A549 (cell line): ENCODE data around the gene RGS6. TPM values are rescaled to one million over a fixed set of nuclear protein-coding genes. Genes with fewer than 3 reads are reported as not detected.

Experiments
- ATAC-seq, 2 experiments: fragments of 200-7000 bp in 1 of 2; fragments of >200 bp in 1 of 2; cut with Nextera tagmentation in 1 of 2; cut with Tn5 transposase in 1 of 2; 3 replicates each; pipeline versions ENCODE4 v1.8.0 to v1.9.1; 2018 to 2020; ENCODE audit warnings: mild to moderate bottlenecking in 1 of 2, moderate library complexity in 1 of 2
- CTCF ChIA-PET: fragments of 300-600 bp; sonication (Branson Sonifier 250); formaldehyde crosslinking; extraction: SDS; loops from one replicate; lab custom pipeline; 2021; ENCODE audit warnings: antibody characterized with exemption, inconsistent platforms; lab: Yijun Ruan, JAX
- POLR2A ChIA-PET: fragments of 350-600 bp; formaldehyde crosslinking; extraction: SDS; loops from one replicate; lab custom pipeline; 2021; ENCODE audit warnings: antibody characterized with exemption, inconsistent platforms; lab: Yijun Ruan, JAX
- DNase-seq, 2 experiments: peaks; one replicate each; pipeline versions ENCODE4 v3.0.0 to v3.0.0-alpha.2; 2011 to 2016; ENCODE audit warnings: low read depth in 1 of 2, low spot score in 1 of 2
- FAIRE-seq: peaks from 2 replicates; lab custom pipeline; 2011; peaks lifted over from hg19 to GRCh38; lab: Jason Lieb, UNC
- H3K27ac ChIP-seq, 2 experiments: fragments of >200 bp; sonication (Bioruptor Twin); formaldehyde crosslinking; 3 replicates each; pipeline ENCODE4 v1.5.1; 2016 to 2017
- H3K4me1 ChIP-seq: fragments of >200 bp; sonication (Bioruptor Twin); formaldehyde crosslinking; 3 replicates; pipeline ENCODE4 v1.6.1; 2016
- H3K4me2 ChIP-seq: fragments of >200 bp; sonication (Bioruptor Twin); formaldehyde crosslinking; 3 replicates; pipeline ENCODE4 v1.6.1; 2016
- H3K4me3 ChIP-seq: fragments of >200 bp; sonication (Bioruptor Twin); formaldehyde crosslinking; 3 replicates; pipeline ENCODE4 v1.5.1; 2016
- H3K9me3 ChIP-seq: fragments of >200 bp; sonication (Bioruptor Twin); formaldehyde crosslinking; 3 replicates; pipeline ENCODE4 v1.6.1; 2016
- ATOH8 ChIP-seq: fragments of 250-450 bp; sonication (Bioruptor Pico); IDR thresholded peaks from 2 replicates; pipeline ENCODE4 v1.5.0; 2020; ENCODE audit warnings: low read depth, mild to moderate bottlenecking, moderate library complexity
- CEBPB ChIP-seq, 2 experiments: fragments of >200 bp in 1 of 2; sonication (Bioruptor Twin) in 1 of 2; formaldehyde crosslinking in 1 of 2; IDR thresholded peaks; 2 replicates each; pipeline ENCODE4 v1.6.1; 2012 to 2016
- CHD2 ChIP-seq: fragments of 150-350 bp; IDR thresholded peaks from 2 replicates; pipeline ENCODE4 v1.6.1; 2014; ENCODE audit warnings: low read length; ENCODE audit not compliant: partially characterized antibody
- CHD4 ChIP-seq: fragments of 200-600 bp; sonication (generic); IDR thresholded peaks from 2 replicates; pipeline ENCODE4 v1.6.1; 2016; ENCODE audit warnings: antibody characterized with exemption, mild to moderate bottlenecking, borderline replicate concordance
- CTCF ChIP-seq: fragments of >200 bp; sonication (Bioruptor Twin); formaldehyde crosslinking; IDR thresholded peaks from 3 replicates; pipeline ENCODE4 v1.5.1; 2016
- E2F6 ChIP-seq: IDR thresholded peaks from 2 replicates; pipeline ENCODE4 v1.6.1; 2012; ENCODE audit warnings: low read depth, borderline replicate concordance
- EHF ChIP-seq: fragments of 250-450 bp; sonication (Bioruptor Pico); IDR thresholded peaks from 2 replicates; pipeline ENCODE4 v1.5.0; 2020; ENCODE audit warnings: mild to moderate bottlenecking
- EP300 ChIP-seq, 2 experiments: fragments of >200 bp; sonication (Bioruptor Twin); formaldehyde crosslinking; IDR thresholded peaks; 2 replicates in 1 of 2; 3 replicates in 1 of 2; pipeline ENCODE4 v1.6.1; 2016 to 2017
- FOSB ChIP-seq: fragments of 250-450 bp; sonication (Bioruptor Pico); IDR thresholded peaks from 2 replicates; pipeline ENCODE4 v1.5.0; 2020; ENCODE audit warnings: mild to moderate bottlenecking, moderate library complexity
- FOSL2 ChIP-seq, 2 experiments: fragments of 450-650 bp in 1 of 2; fragments of >200 bp in 1 of 2; sonication (Bioruptor Twin) in 1 of 2; formaldehyde crosslinking; IDR thresholded peaks; 2 replicates each; pipeline versions ENCODE4 v1.5.0 to v1.6.1; 2016 to 2020; ENCODE audit warnings: mild to moderate bottlenecking in 1 of 2, moderate library complexity in 1 of 2
- FOXS1 ChIP-seq: fragments of 250-450 bp; sonication (Bioruptor Pico); IDR thresholded peaks from 2 replicates; pipeline ENCODE4 v1.5.0; 2020; ENCODE audit warnings: mild to moderate bottlenecking, moderate library complexity
- HDAC2 ChIP-seq: fragments of 200-600 bp; sonication (generic); IDR thresholded peaks from 2 replicates; pipeline ENCODE4 v1.6.1; 2016
- HOXB5 ChIP-seq: fragments of 250-450 bp; sonication (Bioruptor Pico); IDR thresholded peaks from 2 replicates; pipeline ENCODE4 v1.5.0; 2020; ENCODE audit warnings: mild to moderate bottlenecking, moderate library complexity
- KDM1A ChIP-seq: fragments of 200-600 bp; sonication (generic); IDR thresholded peaks from 2 replicates; pipeline ENCODE4 v1.6.1; 2016; ENCODE audit warnings: low read depth, mild to moderate bottlenecking
- MAZ ChIP-seq: fragments of 150-350 bp; IDR thresholded peaks from 2 replicates; pipeline ENCODE4 v1.6.1; 2014; ENCODE audit warnings: antibody characterized with exemption, low read depth, low read length, borderline replicate concordance
- MYC ChIP-seq: IDR thresholded peaks from 2 replicates; pipeline ENCODE4 v1.6.1; 2012; ENCODE audit warnings: mild to moderate bottlenecking, inconsistent platforms, low read length, improper control_type of control experiment, borderline replicate concordance
- NFE2L2 ChIP-seq: fragments of 150-350 bp; conservative IDR thresholded peaks from 2 replicates; pipeline ENCODE4 v1.6.1; 2014; ENCODE audit warnings: low read length
- NPAS2 ChIP-seq: fragments of 250-450 bp; sonication (Bioruptor Pico); IDR thresholded peaks from 2 replicates; pipeline ENCODE4 v1.8.0; 2022; ENCODE audit warnings: mild to moderate bottlenecking, moderate library complexity, borderline replicate concordance
- NR3C1 ChIP-seq: fragments of >200 bp; sonication (Bioruptor Twin); formaldehyde crosslinking; IDR thresholded peaks from 3 replicates; pipeline ENCODE4 v1.6.1; 2017
- POLR2A ChIP-seq: IDR thresholded peaks from 2 replicates; pipeline ENCODE4 v1.6.1; 2012; ENCODE audit warnings: mild to moderate bottlenecking, low read length
- RFX5 ChIP-seq: fragments of 450-650 bp; IDR thresholded peaks from 2 replicates; pipeline ENCODE4 v1.7.1; 2014; ENCODE audit warnings: antibody characterized with exemption, mild to moderate bottlenecking, moderate library complexity
- SREBF2 ChIP-seq: fragments of 450-650 bp; IDR thresholded peaks from 2 replicates; pipeline ENCODE4 v1.6.1; 2014; ENCODE audit warnings: mild to moderate bottlenecking, moderate library complexity
- TFCP2L1 ChIP-seq: fragments of 250-450 bp; sonication (Bioruptor Pico); IDR thresholded peaks from 2 replicates; pipeline ENCODE4 v1.5.0; 2021; ENCODE audit warnings: mild to moderate bottlenecking
- TP53 ChIP-seq: fragments of 250-450 bp; sonication (Bioruptor Pico); IDR thresholded peaks from 2 replicates; pipeline ENCODE4 v1.5.0; 2021; ENCODE audit warnings: mild to moderate bottlenecking, moderate library complexity
- ZC3H11A ChIP-seq: fragments of 450-650 bp; IDR thresholded peaks from 2 replicates; pipeline ENCODE4 v1.6.1; 2014; ENCODE audit warnings: antibody characterized with exemption, mild to moderate bottlenecking
- ZFP36 ChIP-seq: fragments of 450-650 bp; IDR thresholded peaks from 2 replicates; pipeline ENCODE4 v1.6.1; 2014; ENCODE audit warnings: borderline replicate concordance; ENCODE audit not compliant: partially characterized antibody
- WGBS: methylation state at CpG from one replicate; pipeline ENCODE4 v1.1.6; 2017; ENCODE audit errors: missing lambda C conversion rate; 5-methylcytosine and 5-hydroxymethylcytosine counted together
- polyA plus RNA-seq, 4 experiments: library from polyadenylated mRNA; depleted of rRNA in 3 of 4; stranded (reverse); fragments of >200 nt; fragmentation: RNase III in 1 of 4; extraction: RNeasy Plus Mini Kit Qiagen cat#74134 plus additional on column Dnase treatment in 1 of 4; gene quantifications; 2 replicates in 3 of 4; 3 replicates in 1 of 4; pipeline ENCODE4 v1.2.3, GENCODE V29; 2011 to 2017
- TF ChIP-seq, protein P1 (sequence below): fragments of 150-350 bp; IDR thresholded peaks from 2 replicates; pipeline ENCODE4 v1.6.1; 2014; ENCODE audit warnings: low read depth, mild to moderate bottlenecking, low read length
- TF ChIP-seq, protein P2 (sequence below): IDR thresholded peaks from 2 replicates; pipeline ENCODE4 v1.6.1; 2012
- TF ChIP-seq, protein P3 (sequence below): IDR thresholded peaks from 2 replicates; pipeline ENCODE4 v1.6.1; 2012

The RGS6 gene
- polyA plus RNA-seq, 2 of the 4 experiments (the other 2 are of a cell fraction) = not detected

DNA sequence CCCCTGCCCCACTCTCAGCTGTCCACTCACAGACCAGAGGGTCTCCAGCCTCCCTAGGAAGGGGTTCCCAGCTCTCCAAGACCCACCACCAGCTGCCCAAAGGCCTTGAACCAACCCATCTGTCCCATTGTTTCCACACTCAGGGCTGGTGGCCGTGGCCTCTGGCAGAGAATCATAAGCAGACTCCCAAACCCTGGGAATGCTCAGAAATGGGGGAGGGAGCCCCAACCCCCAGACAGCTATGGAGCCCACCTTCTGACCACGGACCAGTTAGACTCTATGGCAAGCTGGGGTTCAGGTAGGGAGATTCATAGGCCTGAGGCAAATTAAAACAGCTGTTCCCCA is 681.7 kb downstream of the RGS6 start:
- no peaks in the 10 kb centered on the region for H3K9me3 ChIP-seq
- FAIRE-seq = no peak
- no peak for TF ChIP-seq MYC
- TF ChIP-seq, protein P1, sequence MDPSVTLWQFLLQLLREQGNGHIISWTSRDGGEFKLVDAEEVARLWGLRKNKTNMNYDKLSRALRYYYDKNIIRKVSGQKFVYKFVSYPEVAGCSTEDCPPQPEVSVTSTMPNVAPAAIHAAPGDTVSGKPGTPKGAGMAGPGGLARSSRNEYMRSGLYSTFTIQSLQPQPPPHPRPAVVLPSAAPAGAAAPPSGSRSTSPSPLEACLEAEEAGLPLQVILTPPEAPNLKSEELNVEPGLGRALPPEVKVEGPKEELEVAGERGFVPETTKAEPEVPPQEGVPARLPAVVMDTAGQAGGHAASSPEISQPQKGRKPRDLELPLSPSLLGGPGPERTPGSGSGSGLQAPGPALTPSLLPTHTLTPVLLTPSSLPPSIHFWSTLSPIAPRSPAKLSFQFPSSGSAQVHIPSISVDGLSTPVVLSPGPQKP = no peak
- no peak for TF ChIP-seq NPAS2 (CRISPR knock-in tag)
- TF ChIP-seq HDAC2 = no peak
- TF ChIP-seq HOXB5 (CRISPR knock-in tag) = no peak
- TF ChIP-seq TP53 (CRISPR knock-in tag) = no peak
- TF ChIP-seq NFE2L2 = no peak
- TF ChIP-seq KDM1A = no peak
- TF ChIP-seq MAZ = no peak
- TF ChIP-seq, protein P2, sequence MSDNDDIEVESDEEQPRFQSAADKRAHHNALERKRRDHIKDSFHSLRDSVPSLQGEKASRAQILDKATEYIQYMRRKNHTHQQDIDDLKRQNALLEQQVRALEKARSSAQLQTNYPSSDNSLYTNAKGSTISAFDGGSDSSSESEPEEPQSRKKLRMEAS = no peak
- TF ChIP-seq FOXS1 (CRISPR knock-in tag) = no peak
- TF ChIP-seq, protein P3, sequence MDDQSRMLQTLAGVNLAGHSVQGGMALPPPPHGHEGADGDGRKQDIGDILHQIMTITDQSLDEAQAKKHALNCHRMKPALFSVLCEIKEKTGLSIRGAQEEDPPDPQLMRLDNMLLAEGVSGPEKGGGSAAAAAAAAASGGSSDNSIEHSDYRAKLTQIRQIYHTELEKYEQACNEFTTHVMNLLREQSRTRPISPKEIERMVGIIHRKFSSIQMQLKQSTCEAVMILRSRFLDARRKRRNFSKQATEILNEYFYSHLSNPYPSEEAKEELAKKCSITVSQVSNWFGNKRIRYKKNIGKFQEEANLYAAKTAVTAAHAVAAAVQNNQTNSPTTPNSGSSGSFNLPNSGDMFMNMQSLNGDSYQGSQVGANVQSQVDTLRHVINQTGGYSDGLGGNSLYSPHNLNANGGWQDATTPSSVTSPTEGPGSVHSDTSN = no peak
- TF ChIP-seq ZC3H11A = no peak
- TF ChIP-seq FOSB = no peak
- no peak for TF ChIP-seq CEBPB (IDR thresholded peaks at IDR 0.05)
- TF ChIP-seq FOSL2 (IDR thresholded peaks at IDR 0.05) = no peak
- no peak for TF ChIP-seq FOSL2 (CRISPR knock-in tag; IDR thresholded peaks at IDR 0.05)
- TF ChIP-seq TFCP2L1 (CRISPR knock-in tag) = no peak
- TF ChIP-seq, all 56 proteins: peak for 0
- ChIA-PET POLR2A (no interaction called here), CTCF (interaction anchor here (1.0 kb wide), 1 partner anchor 97 kb away, joined by 3 read pairs; no protein-coding TSS in a partner anchor)
- Histone ChIP-seq H3K4me3 (no peak overlapping the region), H3K27ac (no peak overlapping the region), H3K4me1 (peaks cover 2% of the 10 kb centered on the region), H3K4me2 (no peak overlapping the region)
- ATAC-seq (no peak), DNase-seq (no peak)
- whole genome bisulfite sequencing = 14% methylated on average over 1 of the region's 2 CpGs

DNA sequence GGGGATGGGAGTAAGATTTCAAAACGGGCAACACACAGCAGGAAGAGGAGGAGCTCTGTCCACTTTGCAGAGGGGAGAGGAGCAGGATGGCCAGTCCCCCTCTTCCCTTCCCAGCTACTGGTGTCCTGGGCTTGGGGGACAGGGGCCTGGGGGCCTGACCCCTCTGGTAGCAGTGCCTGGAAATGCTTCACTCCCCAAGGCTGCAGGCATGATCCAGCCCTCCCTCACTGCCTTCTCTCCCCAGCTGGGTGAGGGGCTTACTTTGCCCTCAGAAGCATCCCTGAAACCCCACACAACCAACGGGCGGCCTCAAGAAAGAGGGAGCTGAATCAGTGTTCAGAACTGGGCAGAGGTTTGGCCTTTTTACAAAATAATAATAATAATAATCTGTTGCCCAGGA is 682.1 kb downstream of the RGS6 start:
- Histone ChIP-seq H3K27ac (no peak overlapping the region), H3K4me2 (no peak overlapping the region), H3K9me3 (no peaks in the 10 kb centered on the region), H3K4me1 (no peaks in the 10 kb centered on the region), H3K4me3 (no peak overlapping the region)
- POLR2A ChIA-PET = interaction anchor here (0.6 kb wide), 1 partner anchor 38 kb away, joined by 3 read pairs; no protein-coding TSS in a partner anchor
- TF ChIP-seq CHD4 = no peak
- no peak for TF ChIP-seq CTCF
- TF ChIP-seq CHD2 = no peak
- no peak for TF ChIP-seq NR3C1
- no peak for TF ChIP-seq NFE2L2
- no peak for TF ChIP-seq RFX5
- TF ChIP-seq E2F6 = no peak
- no peak for TF ChIP-seq ZC3H11A
- no peak for TF ChIP-seq POLR2A
- TF ChIP-seq FOXS1 (CRISPR knock-in tag) = no peak
- no peak for TF ChIP-seq ATOH8 (CRISPR knock-in tag)
- TF ChIP-seq FOSL2 (IDR thresholded peaks at IDR 0.05) = no peak
- no peak for TF ChIP-seq FOSL2 (CRISPR knock-in tag; IDR thresholded peaks at IDR 0.05)
- no peak for TF ChIP-seq ZFP36
- TF ChIP-seq EP300 (IDR thresholded peaks at IDR 0.05) = no peak
- TF ChIP-seq, protein P2 = no peak
- TF ChIP-seq EHF = no peak
- TF ChIP-seq SREBF2 = no peak
- 65% methylated on average over 3 of the region's 3 CpGs for WGBS
- CTCF ChIA-PET = interaction anchor here (0.6 to 1.0 kb wide), 2 partner anchors 97 to 870 kb away, joined by 3 to 4 read pairs; no protein-coding TSS in a partner anchor
- DNase-seq = no peak
- FAIRE-seq = no peak
- ATAC-seq = no peak
